Transverse colon (tissue), 4 donors: Measurements from ENCODE around the gene PRKG1. TPM values are rescaled to one million over a fixed set of nuclear protein-coding genes. Genes with fewer than 3 reads are reported as not detected.
A peak's percentile ranks its signal among the peaks of the same experiment; 100 is the strongest.

Experiments used
- DNase-seq: peaks from one replicate; pipeline ENCODE4 v3.0.0-alpha.2; 2019
- H3K27ac ChIP-seq, 4 donors: fragments of 200-600 bp; sonication (generic); 2 replicates each; pipeline ENCODE4 v1.5.1; 2016 to 2018; ENCODE audit warnings: inconsistent platforms in 4 of 4
- H3K27me3 ChIP-seq: fragments of 200-600 bp; sonication (generic); 2 replicates; pipeline ENCODE4 v1.5.1; 2017; ENCODE audit warnings: inconsistent platforms
- H3K36me3 ChIP-seq, 4 donors: fragments of 200-600 bp; sonication (generic); 2 replicates each; pipeline ENCODE4 v1.5.1; 2017 to 2019; ENCODE audit warnings: inconsistent platforms in 4 of 4
- H3K4me1 ChIP-seq, 4 donors: fragments of 200-600 bp; sonication (generic); 2 replicates each; pipeline ENCODE4 v1.5.1; 2017 to 2020; ENCODE audit warnings: inconsistent platforms in 4 of 4
- H3K4me3 ChIP-seq, 4 donors: fragments of 200-600 bp; sonication (generic); 1 replicate in 1 of 4; 2 replicates in 3 of 4; pipeline versions ENCODE4 v1.5.1 to v1.6.1; 2017 to 2019; ENCODE audit warnings: inconsistent platforms in 4 of 4
- H3K9me3 ChIP-seq, 2 donors: fragments of 200-600 bp; sonication (generic); 2 replicates each; pipeline ENCODE4 v1.5.1; 2017 to 2019; ENCODE audit warnings: inconsistent platforms in 2 of 2
- EP300 ChIP-seq: sonication (generic); formaldehyde crosslinking; IDR thresholded peaks from one replicate; pipeline ENCODE4 v1.6.1; 2017; ENCODE audit warnings: antibody characterized with exemption, low read depth
- POLR2A ChIP-seq: fragments of 450-650 bp; IDR thresholded peaks from one replicate; pipeline ENCODE4 v1.6.1; 2016; ENCODE audit warnings: antibody characterized with exemption, mild to moderate bottlenecking, moderate library complexity
- POLR2AphosphoS5 ChIP-seq, 3 donors: sonication (generic); formaldehyde crosslinking; IDR thresholded peaks; one replicate each; pipeline ENCODE4 v1.6.1; 2016; ENCODE audit warnings: antibody characterized with exemption in 3 of 3
- WGBS, 2 donors: methylation state at CpG; one replicate each; pipeline ENCODE4 v1.1.5; 2018; ENCODE audit warnings: low coverage in 1 of 2; 5-methylcytosine and 5-hydroxymethylcytosine counted together
- in situ Hi-C, 4 donors: fragments of 200-750 bp; cut with MboI; loops; one replicate each; pipeline versions ENCODE4 v1.15.0 to v1.15.1; 2017; ENCODE audit warnings: low sequenced_read_pairs in 3 of 4, low pct_ligation_motif_present in 1 of 4, low pct_unique_long_range_greater_than_20kb in 1 of 4
- intact Hi-C: fragments of 100-400 bp; cut with DNase I; formaldehyde crosslinking; loops from one replicate; pipeline ENCODE4 v1.15.1; 2023; ENCODE audit warnings: low total_unique reads
- total RNA-seq, 4 donors: library from RNA; depleted of rRNA; stranded (reverse); fragments of >200 nt; gene quantifications; one replicate each; pipeline ENCODE4 v1.1.0, GENCODE V29; 2016
- TF ChIP-seq, protein P1 (sequence below), 5 experiments: fragments of 200-600 bp in 3 of 5; fragments of 450-650 bp in 2 of 5; sonication (generic) in 3 of 5; IDR thresholded peaks; 1 replicate in 2 of 5; 2 replicates in 3 of 5; pipeline ENCODE4 v1.5.1; 2016 to 2017; ENCODE audit warnings: antibody characterized with exemption in 5 of 5, inconsistent platforms in 3 of 5, mild to moderate bottlenecking in 2 of 5, moderate library complexity in 1 of 5

PRKG1 gene
- total RNA-seq, 4 donors from 2014 or later: 17.6 to 30.6 (median 26.9) TPM

GRCh38 chr10:51802030-51802429, 727.7 kb downstream of the PRKG1 start:
- TF ChIP-seq POLR2AphosphoS5 (IDR thresholded peaks at IDR 0.05) (no peak), EP300 (no peak), POLR2A (no peak)
- TF ChIP-seq, protein P1, sequence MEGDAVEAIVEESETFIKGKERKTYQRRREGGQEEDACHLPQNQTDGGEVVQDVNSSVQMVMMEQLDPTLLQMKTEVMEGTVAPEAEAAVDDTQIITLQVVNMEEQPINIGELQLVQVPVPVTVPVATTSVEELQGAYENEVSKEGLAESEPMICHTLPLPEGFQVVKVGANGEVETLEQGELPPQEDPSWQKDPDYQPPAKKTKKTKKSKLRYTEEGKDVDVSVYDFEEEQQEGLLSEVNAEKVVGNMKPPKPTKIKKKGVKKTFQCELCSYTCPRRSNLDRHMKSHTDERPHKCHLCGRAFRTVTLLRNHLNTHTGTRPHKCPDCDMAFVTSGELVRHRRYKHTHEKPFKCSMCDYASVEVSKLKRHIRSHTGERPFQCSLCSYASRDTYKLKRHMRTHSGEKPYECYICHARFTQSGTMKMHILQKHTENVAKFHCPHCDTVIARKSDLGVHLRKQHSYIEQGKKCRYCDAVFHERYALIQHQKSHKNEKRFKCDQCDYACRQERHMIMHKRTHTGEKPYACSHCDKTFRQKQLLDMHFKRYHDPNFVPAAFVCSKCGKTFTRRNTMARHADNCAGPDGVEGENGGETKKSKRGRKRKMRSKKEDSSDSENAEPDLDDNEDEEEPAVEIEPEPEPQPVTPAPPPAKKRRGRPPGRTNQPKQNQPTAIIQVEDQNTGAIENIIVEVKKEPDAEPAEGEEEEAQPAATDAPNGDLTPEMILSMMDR (IDR thresholded peaks at IDR 0.05): no peak

GRCh38 chr10:51804866-51805265, 730.6 kb downstream of the PRKG1 start:
- H3K4me3 ChIP-seq: no peak overlapping the region
- intact Hi-C loops: no loop called here
- no peak for DNase-seq
- TF ChIP-seq POLR2A (no peak), EP300 (no peak), POLR2AphosphoS5 (IDR thresholded peaks at IDR 0.05) (no peak)
- TF ChIP-seq, protein P1 (IDR thresholded peaks at IDR 0.05): no peak
- no peaks in the 10 kb centered on the region for H3K36me3 ChIP-seq
- no peaks in the 10 kb centered on the region for H3K27me3 ChIP-seq
- no peaks in the 10 kb centered on the region for H3K9me3 ChIP-seq
- in situ Hi-C loops: no loop called here
- WGBS, 2 donors: 58 to 69% methylated on average over 3 of the region's 3 CpGs
- H3K4me1 ChIP-seq: peaks cover 0 to 14% (median 0%) of the 10 kb centered on the region in 4 donors
- H3K27ac ChIP-seq: no peak overlapping the region

More at GRCh38 chr10:51802030-51802429, 727.7 kb downstream of the PRKG1 start:
- H3K27ac ChIP-seq: no peak overlapping the region
- H3K36me3 ChIP-seq: no peaks in the 10 kb centered on the region
- H3K9me3 ChIP-seq: no peaks in the 10 kb centered on the region
- intact Hi-C loops: no loop called here
- no peak for DNase-seq
- H3K4me3 ChIP-seq: no peak overlapping the region
- no peaks in the 10 kb centered on the region for H3K27me3 ChIP-seq
- peaks cover 0 to 4% (median 0%) of the 10 kb centered on the region in 4 donors for H3K4me1 ChIP-seq
- in situ Hi-C loops: no loop called here

- Histone ChIP-seq H3K4me3 (no peak overlapping the region), H3K36me3 (no peaks in the 10 kb centered on the region), H3K27ac (peak overlapping the region in 1 of 4 donors; percentile 6), H3K27me3 (no peaks in the 10 kb centered on the region), H3K4me1 (peaks cover 0 to 14% (median 0%) of the 10 kb centered on the region in 4 donors), H3K9me3 (no peaks in the 10 kb centered on the region)
- intact Hi-C loops: no loop called here
- no peak for DNase-seq
- TF ChIP-seq EP300 (no peak), POLR2A (no peak)
- TF ChIP-seq, protein P1 (IDR thresholded peaks at IDR 0.05): no peak
- in situ Hi-C loops: no loop called here
- 79 to 81% methylated on average over 5 of the region's 5 CpGs for WGBS, 2 donors
Observed at GRCh38 chr10:51806079-51806835, 732.0 kb downstream of the PRKG1 start.

- no peaks in the 10 kb centered on the region for H3K9me3 ChIP-seq
- intact Hi-C loops: no loop called here
- H3K27ac ChIP-seq: no peak overlapping the region
- peak; percentile 10 for DNase-seq
- no peaks in the 10 kb centered on the region for H3K27me3 ChIP-seq
- no peak overlapping the region for H3K4me3 ChIP-seq
- TF ChIP-seq POLR2AphosphoS5 (IDR thresholded peaks at IDR 0.05) (no peak), POLR2A (no peak), EP300 (no peak)
- TF ChIP-seq, protein P1 (IDR thresholded peaks at IDR 0.05): no peak
- peaks cover 0 to 10% (median 0%) of the 10 kb centered on the region in 4 donors for H3K4me1 ChIP-seq
- in situ Hi-C loops: no loop called here
- WGBS, 2 donors: 54 to 57% methylated on average over 3 of the region's 3 CpGs
- no peaks in the 10 kb centered on the region for H3K36me3 ChIP-seq
Observed at GRCh38 chr10:51808187-51808586, 733.9 kb downstream of the PRKG1 start.
